ENCODE measurements around the gene ITIH5. TPM values are rescaled to one million over a fixed set of nuclear protein-coding genes. Genes with fewer than 3 reads are reported as not detected.

ITIH5 gene
- total and polyA plus RNA-seq, 2 of the 8 experiments (the other 6 are each of a cell fraction or from before 2014, with no cell fraction given): 5.8 to 7.6 TPM

- Histone ChIP-seq H2BK15ac (ENCODE audit: low read length) (no peak overlapping the region), H2BK20ac (ENCODE audit: low read length) (no peak overlapping the region), H3K56ac (replicated peaks; ENCODE audit: insufficient read length, low read depth, low read length) (no peak overlapping the region), H3K14ac (ENCODE audit: insufficient read length) (no peak overlapping the region), H3K79me2 (ENCODE audit: control insufficient read depth in 1 of 2, insufficient read depth in 2 of 2, low read length in 2 of 2) (no peaks in the 10 kb centered on the region), H3K36me3 (ENCODE audit: control insufficient read depth in 2 of 4, insufficient read depth in 4 of 4, low read length in 3 of 4) (no peaks in the 10 kb centered on the region), H4K8ac (ENCODE audit: extremely low read depth, insufficient read depth, low read length) (no peak overlapping the region), H3K23ac (ENCODE audit: insufficient read length) (no peak overlapping the region), H2BK12ac (ENCODE audit: low read depth, low read length) (no peak overlapping the region; the same call in 1 of the 2 replicates), H3K27ac (ENCODE audit: low read depth, low read length) (no peak overlapping the region), H4K91ac (replicated peaks; ENCODE audit: insufficient read length, low read length) (no peak overlapping the region), H4K20me1 (replicated peaks in 1 of 2; ENCODE audit: control insufficient read depth in 1 of 2, insufficient read depth in 2 of 2, low read length in 2 of 2) (no peaks in the 10 kb centered on the region), H3K9ac (replicated peaks in 1 of 4; ENCODE audit: extremely low read depth in 1 of 4, low read depth in 3 of 4, low read length in 3 of 4) (no peak overlapping the region), H3K4ac (replicated peaks; ENCODE audit: insufficient read length, low read depth, low read length) (no peak overlapping the region), H3K23me2 (ENCODE audit: low read depth, low read length) (no peaks in the 10 kb centered on the region; the same call in 1 of the 2 replicates), H2AFZ (ENCODE audit: low read length) (no peak overlapping the region), H3K18ac (ENCODE audit: extremely low read depth, low read length) (no peak overlapping the region), H2AK5ac (ENCODE audit: low read depth, low read length) (no peak overlapping the region), H3K79me1 (ENCODE audit: low read depth, low read length) (no peaks in the 10 kb centered on the region), H3K4me3 (ENCODE audit: extremely low read depth in 1 of 4, insufficient read depth in 2 of 4, low read depth in 3 of 4, low read length in 4 of 4) (no peak overlapping the region), H2BK5ac (ENCODE audit: low read depth, low read length) (no peak overlapping the region), H2BK120ac (replicated peaks; ENCODE audit: low read depth, low read length) (no peak overlapping the region), H3K4me2 (ENCODE audit: insufficient read depth in 1 of 2, low read depth in 2 of 2, low read length in 2 of 2) (no peak overlapping the region), H3K27me3 (replicated peaks in 1 of 4; ENCODE audit: control insufficient read depth in 3 of 4, extremely low read depth in 1 of 4, insufficient read depth in 3 of 4, low read length in 3 of 4) (no peaks in the 10 kb centered on the region), H4K5ac (ENCODE audit: insufficient read length, low read depth, low read length) (no peak overlapping the region), H3K4me1 (replicated peaks in 1 of 4; ENCODE audit: control insufficient read depth in 3 of 4, insufficient read depth in 4 of 4, low read length in 3 of 4) (no peaks in the 10 kb centered on the region; a peak in 1 of 7 replicates), H3K9me3 (ENCODE audit: insufficient read depth in 2 of 2, low read depth in 1 of 2, low read length in 1 of 2) (no peaks in the 10 kb centered on the region)
- ChIA-PET POLR2A (ENCODE audit: partially characterized antibody) (no interaction called here), CTCF (ENCODE audit: partially characterized antibody) (interaction anchor here (0.6 to 6.3 kb wide), 11 partner anchors 9 to 864 kb away, joined by 3 to 88 read pairs (median 3); no protein-coding TSS in a partner anchor)
- 87% methylated on average over 4 of the region's 4 CpGs; no CpG with 5 or more reads in 1 of the 2 experiments for WGBS, 2 experiments (ENCODE audit: extremely low coverage in 1 of 2, insufficient coverage in 1 of 2, insufficient read length in 1 of 2, insufficient replicate concordance in 2 of 2, low coverage in 1 of 2, low lambda C conversion rate in 2 of 2, missing lambda C conversion rate in 1 of 2)
- TF ChIP-seq TBP (IDR thresholded peaks at IDR 0.05; ENCODE audit: low read depth, low read length): no peak
- TF ChIP-seq GTF2F1 (IDR thresholded peaks at IDR 0.05; ENCODE audit: borderline replicate concordance, low read depth, low read length): no peak
- no peak for TF ChIP-seq KDM1A (IDR thresholded peaks at IDR 0.05; ENCODE audit: borderline replicate concordance, low read length)
- no peak for TF ChIP-seq POU5F1 (IDR thresholded peaks at IDR 0.05; ENCODE audit: low read depth, low read length)
- no peak for TF ChIP-seq RNF2 (IDR thresholded peaks at IDR 0.05; ENCODE audit: borderline replicate concordance, low read depth, low read length, missing control alignments, poor library complexity, severe bottlenecking)
- TF ChIP-seq TEAD4 (IDR thresholded peaks at IDR 0.05; ENCODE audit: low read depth, low read length): no peak
- no peak for TF ChIP-seq ATF3 (IDR thresholded peaks at IDR 0.05; ENCODE audit: insufficient read depth, low read depth, low read length)
- no peak for DNase-seq (ENCODE audit: low read depth in 1 of 2, low spot score in 2 of 2)
- FAIRE-seq: no peak
Measured at GRCh38 chr10:7523656-7524055, 143.1 kb downstream of the ITIH5 start.

Data from H1 (cell line).